Measurements from ENCODE around the gene GRIN2A.

DNA sequence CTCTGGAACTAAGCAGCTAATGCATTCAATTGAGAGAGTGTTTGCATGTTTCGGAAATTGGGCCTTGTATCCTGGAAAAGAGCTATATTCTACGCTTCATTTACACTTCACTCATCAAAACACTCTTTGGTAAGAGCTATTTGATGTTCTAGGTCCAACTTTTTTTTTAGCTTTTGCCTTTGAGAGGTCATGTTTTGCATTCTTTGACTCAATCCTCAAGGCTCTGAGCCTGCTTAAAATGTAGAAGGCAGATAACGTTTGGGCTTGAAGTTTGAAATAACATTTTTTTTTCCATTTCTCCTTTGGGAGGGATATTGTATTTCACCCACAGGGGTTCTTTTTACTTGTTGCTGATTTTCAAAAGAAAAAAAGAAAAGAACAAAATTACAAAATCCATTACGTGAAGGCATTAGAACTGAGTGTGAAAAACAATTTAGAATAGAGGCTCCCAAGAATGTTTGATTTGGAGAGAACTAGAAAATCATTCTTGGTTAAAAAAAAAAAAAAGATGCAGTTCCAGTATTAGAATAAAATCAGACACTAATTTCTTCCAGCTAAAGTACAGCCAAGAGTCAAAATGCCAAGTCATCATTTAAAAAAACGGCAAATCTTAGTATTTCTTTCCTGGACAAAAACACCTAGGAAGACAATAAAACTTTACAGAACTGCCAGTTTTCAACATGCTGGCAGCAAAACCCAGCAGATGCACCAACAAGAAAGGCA lies 268.5 kb downstream of the GRIN2A start:
- TF ChIP-seq POLR2AphosphoS5 (IDR thresholded peaks at IDR 0.05): no peak
- TF ChIP-seq, protein P1, sequence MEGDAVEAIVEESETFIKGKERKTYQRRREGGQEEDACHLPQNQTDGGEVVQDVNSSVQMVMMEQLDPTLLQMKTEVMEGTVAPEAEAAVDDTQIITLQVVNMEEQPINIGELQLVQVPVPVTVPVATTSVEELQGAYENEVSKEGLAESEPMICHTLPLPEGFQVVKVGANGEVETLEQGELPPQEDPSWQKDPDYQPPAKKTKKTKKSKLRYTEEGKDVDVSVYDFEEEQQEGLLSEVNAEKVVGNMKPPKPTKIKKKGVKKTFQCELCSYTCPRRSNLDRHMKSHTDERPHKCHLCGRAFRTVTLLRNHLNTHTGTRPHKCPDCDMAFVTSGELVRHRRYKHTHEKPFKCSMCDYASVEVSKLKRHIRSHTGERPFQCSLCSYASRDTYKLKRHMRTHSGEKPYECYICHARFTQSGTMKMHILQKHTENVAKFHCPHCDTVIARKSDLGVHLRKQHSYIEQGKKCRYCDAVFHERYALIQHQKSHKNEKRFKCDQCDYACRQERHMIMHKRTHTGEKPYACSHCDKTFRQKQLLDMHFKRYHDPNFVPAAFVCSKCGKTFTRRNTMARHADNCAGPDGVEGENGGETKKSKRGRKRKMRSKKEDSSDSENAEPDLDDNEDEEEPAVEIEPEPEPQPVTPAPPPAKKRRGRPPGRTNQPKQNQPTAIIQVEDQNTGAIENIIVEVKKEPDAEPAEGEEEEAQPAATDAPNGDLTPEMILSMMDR (IDR thresholded peaks at IDR 0.05): no peak
- TF ChIP-seq POLR2A (IDR thresholded peaks at IDR 0.05): no peak
- no peak for TF ChIP-seq EP300 (IDR thresholded peaks at IDR 0.05)
